Inferior parietal cortex (tissue), 1 donor: Measurements from ENCODE around the gene DNER.
"Not testable (repeated sequence)": the region's sequence is repeated elsewhere in the genome, so short reads cannot be mapped to it uniquely, and the experiment has no call there.

Experiments used
- DNase-seq: peaks from one replicate; pipeline ENCODE4 v3.0.0-alpha.2; 2016; ENCODE audit errors: extremely low spot score

The DNER gene

GRCh38 chr2:229715895-229716507 is 1.6 kb upstream of the DNER start:
- peak; percentile 81 for DNase-seq

GRCh38 chr2:229714736-229715541 is 584 bp upstream of the DNER start:
- DNase-seq: no peak

GRCh38 chr2:229713371-229714079 is 830 bp downstream of the DNER start:
- peak; percentile 72 for DNase-seq

- DNase-seq: no peak
Observed at GRCh38 chr2:229712136-229712535, 2.2 kb downstream of the DNER start.

- DNase-seq: no peak
Observed at GRCh38 chr2:229708335-229708734, 6.0 kb downstream of the DNER start.

- DNase-seq: peak; percentile 77
Observed at GRCh38 chr2:229703909-229704630, 10.3 kb downstream of the DNER start.

- DNase-seq: no peak
Observed at GRCh38 chr2:229701716-229702115, 12.6 kb downstream of the DNER start.

- no peak for DNase-seq
Observed at GRCh38 chr2:229701062-229701461, 13.3 kb downstream of the DNER start.

GRCh38 chr2:229695961-229696360 is 18.4 kb downstream of the DNER start:
- no peak for DNase-seq

- not testable (repeated sequence) for DNase-seq
Observed at GRCh38 chr2:229693845-229694244, 20.5 kb downstream of the DNER start.

- no peak for DNase-seq
Observed at GRCh38 chr2:229691631-229692030, 22.7 kb downstream of the DNER start.

- peak; percentile 62 for DNase-seq
Observed at GRCh38 chr2:229689307-229689839, 25.0 kb downstream of the DNER start.

GRCh38 chr2:229688141-229688540 is 26.2 kb downstream of the DNER start:
- no peak for DNase-seq

- no peak for DNase-seq
Observed at GRCh38 chr2:229686122-229686919, 28.0 kb downstream of the DNER start.

GRCh38 chr2:229684942-229685562 is 29.3 kb downstream of the DNER start:
- no peak for DNase-seq

GRCh38 chr2:229679393-229680125 is 34.8 kb downstream of the DNER start:
- no peak for DNase-seq

- no peak for DNase-seq
Observed at GRCh38 chr2:229675569-229675968, 38.8 kb downstream of the DNER start.

- DNase-seq: no peak
Observed at GRCh38 chr2:229674830-229675530, 39.4 kb downstream of the DNER start.

GRCh38 chr2:229673676-229674075 is 40.7 kb downstream of the DNER start:
- DNase-seq: no peak
